HepG2 (cell line): ENCODE data around the gene TMEM190. TPM values are rescaled to one million over a fixed set of nuclear protein-coding genes. Genes with fewer than 3 reads are reported as not detected.
A peak's percentile ranks its signal among the peaks of the same experiment; 100 is the strongest.

Experiments used
- ATAC-seq: fragments of 200-7000 bp; cut with Tn5 transposase; 3 replicates; pipeline ENCODE4 v1.9.1; 2020; ENCODE audit warnings: mild to moderate bottlenecking, moderate library complexity
- BruUV-seq: library from RNA; stranded (reverse); fragments of 400-500 nt; replicated peaks from 2 replicates; lab custom pipeline; 2021; lab: Mats Ljungman, UMichigan
- CTCF ChIA-PET: fragments of 300-600 bp; formaldehyde crosslinking; extraction: SDS; loops from one replicate; lab custom pipeline; 2021; ENCODE audit warnings: low total read pairs, inconsistent platforms, low intra/inter-chr PET ratio; lab: Yijun Ruan, JAX
- POLR2A ChIA-PET: fragments of 350-600 bp; sonication (Branson Sonifier 250); formaldehyde crosslinking; loops from one replicate; lab custom pipeline; 2020; ENCODE audit warnings: antibody characterized with exemption, inconsistent platforms; lab: Yijun Ruan, JAX
- DNase-seq: peaks from one replicate; pipeline ENCODE4 v3.0.0-alpha.2; 2015; ENCODE audit warnings: low spot score
- FAIRE-seq: peaks from 3 replicates; lab custom pipeline; 2011; peaks lifted over from hg19 to GRCh38; lab: Jason Lieb, UNC
- H2AFZ ChIP-seq: one replicate; pipeline ENCODE4 v1.6.1; 2011; ENCODE audit warnings: low read length, inconsistent platforms
- H3K27ac ChIP-seq: fragments of 300-600 bp; 3 replicates; pipeline ENCODE4 v1.8.0; 2011; ENCODE audit warnings: mixed run types, mild to moderate bottlenecking, mixed read lengths, low read length, inconsistent platforms; ENCODE audit not compliant: insufficient read depth; ENCODE audit errors: extremely low read length
- H3K27me3 ChIP-seq, 2 experiments: fragments of 200-600 bp in 1 of 2; 2 replicates in 1 of 2; 3 replicates in 1 of 2; pipeline versions ENCODE4 v1.6.0 to v1.8.0; 2011; ENCODE audit warnings: low read length in 2 of 2, mild to moderate bottlenecking in 2 of 2, moderate library complexity in 2 of 2, inconsistent platforms in 1 of 2; ENCODE audit not compliant: insufficient read depth in 2 of 2, control insufficient read depth in 1 of 2
- H3K36me3 ChIP-seq, 2 experiments: fragments of 200-600 bp in 1 of 2; replicated peaks in 1 of 2; 2 replicates in 1 of 2; 3 replicates in 1 of 2; pipeline versions ENCODE4 v1.5.1 to v1.8.0; 2011; ENCODE audit warnings: low read length in 2 of 2, inconsistent platforms in 1 of 2; ENCODE audit not compliant: insufficient read depth in 2 of 2, control insufficient read depth in 1 of 2
- H3K4me1 ChIP-seq: 2 replicates; pipeline ENCODE4 v1.5.1; 2012; ENCODE audit warnings: low read length, inconsistent platforms; ENCODE audit not compliant: insufficient read depth
- H3K4me2 ChIP-seq: 2 replicates; pipeline ENCODE4 v1.6.0; 2011; ENCODE audit warnings: low read depth, low read length, inconsistent platforms
- H3K4me3 ChIP-seq, 3 experiments: fragments of 200-600 bp in 1 of 3; sonication (generic), shearing (Covaris generic) in 1 of 3; replicated peaks in 1 of 3; 2 replicates each; pipeline ENCODE4 v1.5.1; 2011 to 2016; ENCODE audit warnings: low read length in 3 of 3, inconsistent platforms in 2 of 3, low read depth in 2 of 3, mild to moderate bottlenecking in 2 of 3, control low read depth in 1 of 3, mixed read lengths in 1 of 3; ENCODE audit not compliant: insufficient read depth in 1 of 3
- H3K79me2 ChIP-seq: one replicate; pipeline ENCODE4 v1.6.1; 2011; ENCODE audit warnings: low read length, inconsistent platforms; ENCODE audit not compliant: insufficient read depth
- H3K9ac ChIP-seq: 2 replicates; pipeline ENCODE4 v1.6.0; 2011; ENCODE audit warnings: mild to moderate bottlenecking, low read depth, low read length, inconsistent platforms; ENCODE audit not compliant: insufficient read depth
- H3K9me3 ChIP-seq: 2 replicates; pipeline ENCODE4 v1.5.1; 2012; ENCODE audit warnings: mild to moderate bottlenecking, low read length
- H4K20me1 ChIP-seq: 2 replicates; pipeline ENCODE4 v1.6.0; 2011; ENCODE audit warnings: inconsistent platforms, mild to moderate bottlenecking, low read length, moderate library complexity; ENCODE audit not compliant: insufficient read depth
- MAZ ChIP-seq, 2 experiments: sonication (generic) in 1 of 2; formaldehyde crosslinking in 1 of 2; IDR thresholded peaks; 2 replicates each; pipeline versions ENCODE4 v1.5.0 to v1.6.1; 2012 to 2020; ENCODE audit warnings: low read depth in 2 of 2, mild to moderate bottlenecking in 2 of 2, borderline replicate concordance in 1 of 2, improper control_type of control experiment in 1 of 2, low read length in 1 of 2, missing genetic modification reagents in 1 of 2, moderate library complexity in 1 of 2
- MEIS2 ChIP-seq: sonication (generic); formaldehyde crosslinking; IDR thresholded peaks from 2 replicates; pipeline ENCODE4 v1.9.0; 2021; ENCODE audit warnings: mild to moderate bottlenecking, missing genetic modification reagents
- SAP130 ChIP-seq: IDR thresholded peaks from 2 replicates; pipeline ENCODE4 v1.6.1; 2016; ENCODE audit warnings: low read depth
- ZNF142 ChIP-seq: sonication (generic); formaldehyde crosslinking; IDR thresholded peaks from 2 replicates; pipeline ENCODE4 v1.4.0; 2020; ENCODE audit warnings: missing genetic modification reagents
- ZNF441 ChIP-seq: sonication (generic); formaldehyde crosslinking; IDR thresholded peaks from 2 replicates; pipeline ENCODE4 v1.7.0; 2021; ENCODE audit warnings: missing genetic modification reagents, borderline replicate concordance
- ZSCAN25 ChIP-seq: sonication (generic); formaldehyde crosslinking; IDR thresholded peaks from 2 replicates; pipeline ENCODE4 v1.8.0; 2022; ENCODE audit warnings: mild to moderate bottlenecking, missing genetic modification reagents
- WGBS: methylation state at CpG from one replicate; pipeline ENCODE4 v1.1.6; 2017; ENCODE audit warnings: low lambda C conversion rate; 5-methylcytosine and 5-hydroxymethylcytosine counted together
- in situ Hi-C: cut with HindIII; loops from 2 replicates; pipeline ENCODE4 v1.10.0; 2017; ENCODE audit warnings: low pct_unique_long_range_greater_than_20kb; ENCODE audit not compliant: extremely low pct_ligation_motif_present
- intact Hi-C: fragments of 100-400 bp; cut with micrococcal nuclease; formaldehyde crosslinking; loops from one replicate; pipeline ENCODE4 v1.10.0; 2022; ENCODE audit not compliant: unreplicated experiment
- polyA plus RNA-seq, 8 experiments: library from polyadenylated mRNA; depleted of rRNA in 3 of 8; stranded (reverse) in 7 of 8; unstranded in 1 of 8; fragments of >200 nt; fragmentation: Illumina TruSeq in 4 of 8; extraction: Trizol in 4 of 8; gene quantifications; 2 replicates each; pipeline versions ENCODE4 v1.2.1 to v1.2.3, GENCODE V29; 2011 to 2016; ENCODE audit warnings: low read depth in 4 of 8, missing spikeins in 1 of 8, mixed read lengths in 1 of 8; ENCODE audit not compliant: insufficient read depth in 1 of 8
- total RNA-seq, 5 experiments: library from RNA; depleted of rRNA; stranded (reverse); fragments of >200 nt; fragmentation: Illumina TruSeq; extraction: Trizol; gene quantifications; 2 replicates each; pipeline ENCODE4 v1.2.3, GENCODE V29; 2016; ENCODE audit warnings: low read depth in 1 of 5

Gene TMEM190
- total and polyA plus RNA-seq, 2 of the 13 experiments (the other 11 are each of a cell fraction or from before 2014, with no cell fraction given): 0.35 to 0.83 TPM

GRCh38 chr19:55353803-55354697, 22.6 kb upstream of the TMEM190 start (continued):
- TF ChIP-seq MAZ (IDR thresholded peaks at IDR 0.05; ENCODE audit: borderline replicate concordance, low read depth, low read length) (no peak), MAZ (CRISPR knock-in tag; IDR thresholded peaks at IDR 0.05; ENCODE audit: low read depth) (0 out of 2 replicates have a peak, but pooled peaks have one; percentile 29), SAP130 (peak; percentile 37; the same call in 1 of the 2 replicates), ZNF441 (CRISPR knock-in tag) (0 out of 2 replicates have a peak, but pooled peaks have one; percentile 21)

GRCh38 chr19:55354698-55355212, 21.9 kb upstream of the TMEM190 start, which contains the start of gene COX6B2:
Gene COX6B2, minus strand, starts transcription at chr19:55354719. Its CDS starts 198 bp downstream, at chr19:55354521.
- no peak for TF ChIP-seq ZSCAN25 (CRISPR knock-in tag)
- TF ChIP-seq ZNF142: no peak
- TF ChIP-seq MEIS2 (CRISPR knock-in tag): no peak
- DNase-seq (no peak), FAIRE-seq (no peak), ATAC-seq (no peak)
- intact Hi-C loops: no loop called here
- in situ Hi-C loops: no loop called here
- H3K4me1 ChIP-seq: peaks cover 19% of the 10 kb centered on the region
- POLR2A ChIA-PET: no interaction called here
- no peak within 1 kb of the TSS for H2AFZ ChIP-seq
- 0 out of 2 replicates have a peak, but pooled peaks cover 4% of the 10 kb centered on the region for H4K20me1 ChIP-seq
- H3K9ac ChIP-seq: 0 out of 2 replicates have a peak within 1 kb of the TSS, but pooled peaks have one; percentile 29
- no peaks in the 10 kb centered on the region for H3K36me3 ChIP-seq
- H3K27me3 ChIP-seq: peaks cover 10 to 66% of the 10 kb centered on the region in 2 experiments; a peak in 4 of 5 replicates
- no peak within 1 kb of the TSS for H3K27ac ChIP-seq
- BruUV-seq: no TSS peak
- peak within 1 kb of the TSS; percentile 88 for H3K4me2 ChIP-seq
- no peaks in the 10 kb centered on the region for H3K9me3 ChIP-seq
- CTCF ChIA-PET: no interaction called here
- no peaks in the 10 kb centered on the region for H3K79me2 ChIP-seq
- 14% methylated on average over 11 of the region's 43 CpGs for WGBS
- peak within 1 kb of the TSS; percentile 30 to 74 (median 65) for H3K4me3 ChIP-seq
